GF-D8 (cell line): Measurements from ENCODE around the gene DNA2.
"Not testable (repeated sequence)": the region's sequence is repeated elsewhere in the genome, so short reads cannot be mapped to it uniquely, and the experiment has no call there.

ENCODE experiments used
- DNase-seq: peaks from one replicate; lab custom pipeline; 2025; lab: John Stamatoyannopoulos, UW

DNA2 gene, protein sequence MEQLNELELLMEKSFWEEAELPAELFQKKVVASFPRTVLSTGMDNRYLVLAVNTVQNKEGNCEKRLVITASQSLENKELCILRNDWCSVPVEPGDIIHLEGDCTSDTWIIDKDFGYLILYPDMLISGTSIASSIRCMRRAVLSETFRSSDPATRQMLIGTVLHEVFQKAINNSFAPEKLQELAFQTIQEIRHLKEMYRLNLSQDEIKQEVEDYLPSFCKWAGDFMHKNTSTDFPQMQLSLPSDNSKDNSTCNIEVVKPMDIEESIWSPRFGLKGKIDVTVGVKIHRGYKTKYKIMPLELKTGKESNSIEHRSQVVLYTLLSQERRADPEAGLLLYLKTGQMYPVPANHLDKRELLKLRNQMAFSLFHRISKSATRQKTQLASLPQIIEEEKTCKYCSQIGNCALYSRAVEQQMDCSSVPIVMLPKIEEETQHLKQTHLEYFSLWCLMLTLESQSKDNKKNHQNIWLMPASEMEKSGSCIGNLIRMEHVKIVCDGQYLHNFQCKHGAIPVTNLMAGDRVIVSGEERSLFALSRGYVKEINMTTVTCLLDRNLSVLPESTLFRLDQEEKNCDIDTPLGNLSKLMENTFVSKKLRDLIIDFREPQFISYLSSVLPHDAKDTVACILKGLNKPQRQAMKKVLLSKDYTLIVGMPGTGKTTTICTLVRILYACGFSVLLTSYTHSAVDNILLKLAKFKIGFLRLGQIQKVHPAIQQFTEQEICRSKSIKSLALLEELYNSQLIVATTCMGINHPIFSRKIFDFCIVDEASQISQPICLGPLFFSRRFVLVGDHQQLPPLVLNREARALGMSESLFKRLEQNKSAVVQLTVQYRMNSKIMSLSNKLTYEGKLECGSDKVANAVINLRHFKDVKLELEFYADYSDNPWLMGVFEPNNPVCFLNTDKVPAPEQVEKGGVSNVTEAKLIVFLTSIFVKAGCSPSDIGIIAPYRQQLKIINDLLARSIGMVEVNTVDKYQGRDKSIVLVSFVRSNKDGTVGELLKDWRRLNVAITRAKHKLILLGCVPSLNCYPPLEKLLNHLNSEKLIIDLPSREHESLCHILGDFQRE

DNA sequence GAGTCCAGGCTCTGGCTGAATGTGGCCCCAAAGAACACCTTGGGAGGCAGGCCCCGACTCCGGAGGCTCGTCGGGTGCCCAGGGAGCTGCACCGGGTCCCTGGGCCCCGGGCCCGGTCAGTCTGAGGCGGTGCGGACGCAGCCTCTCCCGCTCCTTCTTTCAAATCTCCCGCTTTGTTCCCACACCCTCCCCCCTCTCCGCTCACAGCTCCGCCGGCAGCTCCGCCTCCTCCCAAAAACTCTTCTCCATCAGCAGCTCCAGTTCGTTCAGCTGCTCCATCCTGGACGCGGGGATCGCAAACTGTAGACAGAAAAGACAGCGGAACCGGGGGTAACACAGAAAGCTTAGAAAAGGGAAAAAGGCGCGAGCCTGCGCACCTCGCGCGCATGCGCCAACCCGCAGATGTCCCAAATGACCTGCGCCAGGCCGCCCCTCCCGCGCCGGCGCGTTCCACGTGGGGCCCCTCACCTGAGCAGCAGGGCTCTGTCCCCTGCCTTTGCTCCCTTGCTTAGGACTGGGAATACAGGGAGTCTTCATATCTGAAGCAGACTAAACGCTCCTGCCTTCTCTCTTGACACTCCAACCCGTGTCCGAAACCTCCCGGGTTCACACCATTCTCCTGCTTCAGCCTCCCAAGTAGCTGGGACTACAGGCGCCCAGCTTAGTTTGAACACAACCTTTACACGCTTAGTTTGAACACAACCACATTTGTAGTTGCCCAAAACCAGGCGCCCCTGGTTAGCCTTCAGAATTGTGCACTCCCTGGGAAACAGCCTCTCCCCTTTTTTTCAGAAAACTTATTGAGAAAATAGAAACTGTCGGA lies at the start of gene DNA2:
Gene DNA2 (minus strand): TSS at position 388 of the 823 bp plus-strand sequence. CDS start 109 bp downstream, at position 279.
- peak; percentile 62 for DNase-seq

DNA sequence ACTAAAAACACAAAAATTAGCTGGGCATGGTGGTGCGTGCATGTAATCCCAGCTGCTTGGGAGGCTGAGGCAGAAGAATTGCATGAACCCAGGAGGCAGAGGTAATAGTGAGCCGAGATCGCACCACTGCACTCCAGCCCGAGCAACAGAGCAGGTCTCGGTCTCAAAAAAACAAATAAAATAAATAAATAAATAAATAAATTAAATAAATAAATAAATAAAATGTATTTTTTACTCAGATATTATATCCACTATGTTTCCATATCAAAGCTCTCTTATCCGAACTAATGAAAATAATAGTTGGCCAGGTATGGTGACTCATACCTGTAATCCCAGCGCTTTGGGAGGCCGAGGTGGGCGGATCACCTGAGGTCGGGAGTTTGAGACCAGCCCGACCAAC lies 46.8 kb upstream of the DNA2 start:
- DNase-seq: not testable (repeated sequence)

DNA sequence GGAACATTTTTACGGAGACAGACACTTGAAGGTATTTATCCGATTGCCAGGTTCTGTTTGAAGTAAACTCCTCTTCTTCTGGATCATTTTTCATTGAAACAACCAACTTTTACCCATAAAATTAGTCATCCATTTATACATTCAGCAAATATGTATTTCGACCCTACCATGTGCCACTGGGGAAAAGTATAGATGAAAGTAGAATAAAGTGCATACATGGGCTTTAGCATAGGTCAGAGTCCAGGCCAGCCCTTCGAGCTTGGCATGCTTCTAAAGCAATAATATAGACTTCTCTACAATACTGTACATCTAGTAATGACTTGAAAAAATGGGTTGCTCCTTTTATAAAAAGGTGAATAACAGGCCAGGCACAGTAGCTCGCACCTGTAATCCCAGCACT lies 45.4 kb upstream of the DNA2 start:
- DNase-seq: no peak

DNA sequence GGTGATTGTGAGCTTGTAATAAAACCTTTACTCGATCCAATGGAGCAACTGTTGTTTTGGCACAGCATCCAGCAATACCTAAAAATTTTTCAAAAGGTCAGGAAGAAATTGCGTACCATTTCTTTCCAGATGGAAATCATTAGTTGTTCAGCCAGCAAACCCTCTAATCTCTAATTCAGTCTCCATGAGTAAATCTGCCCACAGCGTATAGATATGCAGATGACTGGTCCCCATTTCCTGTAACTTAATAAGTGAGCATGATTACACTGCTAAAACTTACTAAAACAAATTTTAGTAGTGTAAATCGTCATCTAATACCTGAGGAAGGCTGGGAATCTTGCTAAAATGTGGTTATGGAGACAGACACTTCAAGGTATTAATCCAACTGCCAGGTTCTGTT lies 45.0 kb upstream of the DNA2 start:
- DNase-seq: no peak

DNA sequence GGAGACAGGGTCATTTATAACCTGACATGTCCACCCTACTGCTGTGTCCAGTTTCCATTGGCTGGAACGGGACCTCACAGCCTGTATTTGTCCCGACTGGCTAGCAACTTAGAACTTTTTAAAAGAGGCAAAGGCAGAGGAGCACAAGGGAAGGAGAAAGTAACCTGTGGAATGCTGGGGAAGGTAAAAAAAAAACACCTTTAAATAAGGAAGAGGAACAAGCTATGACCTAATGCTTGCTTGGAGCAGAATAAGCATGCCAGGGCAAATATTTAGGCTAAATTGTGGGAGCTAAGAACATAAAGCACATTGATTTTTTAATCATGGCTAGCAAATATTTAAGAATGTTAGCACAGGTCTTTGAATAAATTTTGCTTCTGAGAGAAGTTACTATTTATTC lies 44.4 kb upstream of the DNA2 start:
- not testable (repeated sequence) for DNase-seq

GRCh38 chr10:68508090-68508489 lies 36.3 kb upstream of the DNA2 start:
- DNase-seq: no peak

DNA sequence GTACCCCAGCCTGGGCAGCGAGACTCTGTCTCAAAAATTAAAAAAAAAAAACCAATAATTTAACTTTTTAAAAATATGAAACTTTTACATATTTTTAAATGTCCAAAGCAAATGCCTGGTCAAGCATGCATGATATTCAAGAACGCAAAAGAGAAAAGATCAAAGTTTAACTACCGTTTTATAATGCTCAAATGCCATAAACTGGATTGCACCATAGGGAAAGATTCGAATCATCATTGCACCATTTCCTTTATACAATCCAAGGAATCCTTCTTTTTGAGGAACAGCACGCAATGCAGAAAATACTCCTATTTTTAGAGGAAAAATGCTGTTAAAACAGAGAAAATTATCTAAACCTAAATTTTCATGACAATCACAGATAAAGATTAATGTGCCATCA lies 34.6 kb upstream of the DNA2 start:
- no peak for DNase-seq

DNA sequence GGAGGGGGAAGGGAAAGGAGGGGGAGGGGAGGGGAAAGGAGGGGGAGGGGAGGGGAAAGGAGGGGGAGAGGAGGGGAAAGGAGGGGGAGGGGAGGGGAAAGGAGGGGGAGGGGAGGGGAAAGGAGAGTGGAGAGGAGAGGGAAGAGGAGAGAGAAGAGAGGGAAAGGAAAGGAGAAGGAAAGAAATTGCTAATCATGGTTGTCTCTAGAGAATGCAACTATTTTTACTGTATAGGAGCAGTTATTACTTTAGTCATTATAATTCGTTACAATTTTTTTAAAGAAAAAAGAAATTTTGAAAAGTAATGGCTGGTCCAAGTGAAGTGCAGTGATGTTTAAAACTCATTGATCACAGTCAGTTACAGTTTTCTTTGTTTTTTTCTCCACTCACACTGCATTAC lies 31.1 kb upstream of the DNA2 start:
- no peak for DNase-seq

- no peak for DNase-seq
Measured at GRCh38 chr10:68501691-68502090, 29.9 kb upstream of the DNA2 start.

DNA sequence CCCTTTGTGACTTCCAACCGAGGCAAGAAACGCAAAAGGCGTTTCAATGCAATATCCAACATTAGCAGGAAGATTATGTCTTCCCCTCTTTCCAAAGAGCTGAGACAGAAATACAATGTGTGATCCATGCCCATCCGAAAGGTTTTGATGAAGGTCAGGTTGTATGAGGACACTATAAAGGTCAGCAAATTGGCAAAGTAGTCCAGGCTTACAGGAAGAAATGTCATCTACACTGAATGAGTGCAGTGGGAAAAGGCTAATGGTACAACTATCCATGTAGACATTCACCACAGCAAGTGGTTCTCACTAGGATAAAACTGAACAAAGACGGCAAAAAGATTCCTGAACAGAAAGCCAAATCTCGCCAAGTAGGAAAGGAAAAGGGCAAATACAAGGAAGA lies 27.8 kb upstream of the DNA2 start:
- DNase-seq: no peak

DNA sequence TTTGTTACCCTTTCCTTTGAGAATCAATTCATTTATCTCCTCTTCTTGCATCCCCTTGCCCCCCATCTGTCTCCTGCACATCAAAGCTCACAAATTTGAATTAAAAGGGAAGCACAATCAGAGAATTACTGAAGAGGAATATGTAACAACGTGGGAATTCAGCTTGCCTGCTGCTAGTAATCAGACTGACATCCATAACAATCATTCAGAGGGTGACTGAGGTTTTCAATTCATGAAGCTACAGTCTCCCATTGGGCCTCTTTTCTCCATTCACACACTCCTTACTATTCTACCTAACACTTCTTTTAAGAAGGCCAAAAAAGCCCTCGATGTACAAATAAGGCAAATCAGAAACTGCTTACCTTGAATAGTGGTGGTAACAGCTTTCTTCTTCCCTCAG lies 24.3 kb upstream of the DNA2 start:
- DNase-seq: no peak

DNA sequence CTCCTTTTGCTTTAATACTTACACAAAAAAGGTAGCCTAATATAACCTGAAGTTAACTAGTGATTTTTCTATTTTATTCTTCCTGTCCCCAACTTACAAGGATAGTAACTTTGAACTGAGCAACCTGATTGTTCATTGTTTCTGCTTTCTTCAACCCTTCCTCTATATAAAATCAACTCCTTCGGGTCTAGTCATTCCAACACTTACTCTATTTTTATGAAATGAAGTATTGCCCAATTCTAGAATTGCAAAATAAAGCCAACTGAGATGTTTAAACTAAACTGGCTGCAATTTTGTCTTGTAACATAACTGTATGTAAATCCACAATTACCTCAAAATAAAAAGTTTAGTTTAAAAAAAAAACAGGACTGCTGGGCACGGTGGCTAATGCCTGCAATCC lies 20.3 kb upstream of the DNA2 start:
- DNase-seq: no peak

- no peak for DNase-seq
Measured at GRCh38 chr10:68489919-68490318, 18.1 kb upstream of the DNA2 start.

GRCh38 chr10:68474021-68474420 lies 2.2 kb upstream of the DNA2 start:
- no peak for DNase-seq

DNA sequence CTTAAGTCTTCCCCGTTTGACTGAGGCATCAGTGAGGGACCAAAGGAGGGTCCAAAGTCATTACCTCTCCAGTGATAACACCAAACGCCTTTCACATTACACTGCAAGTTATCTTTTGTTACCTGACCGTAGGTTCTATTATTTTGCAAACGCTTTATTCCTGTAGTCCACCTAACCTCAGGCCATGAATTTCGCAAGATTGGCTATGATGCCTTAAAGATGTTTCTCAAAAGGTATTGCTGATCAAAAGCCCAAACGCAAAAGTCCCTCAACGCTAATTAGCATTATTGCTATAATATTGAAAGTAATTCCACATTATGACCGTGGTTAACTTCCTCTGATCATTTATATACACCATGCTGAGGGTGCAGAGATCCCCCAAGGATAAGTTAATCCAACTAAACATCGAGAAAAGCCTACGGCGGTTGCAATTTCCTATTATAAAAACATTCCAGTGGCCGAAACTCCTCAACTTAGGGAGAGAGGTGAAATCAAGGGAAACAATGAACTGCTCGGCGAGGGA lies 649 bp downstream of the DNA2 start:
- no peak for DNase-seq

DNA sequence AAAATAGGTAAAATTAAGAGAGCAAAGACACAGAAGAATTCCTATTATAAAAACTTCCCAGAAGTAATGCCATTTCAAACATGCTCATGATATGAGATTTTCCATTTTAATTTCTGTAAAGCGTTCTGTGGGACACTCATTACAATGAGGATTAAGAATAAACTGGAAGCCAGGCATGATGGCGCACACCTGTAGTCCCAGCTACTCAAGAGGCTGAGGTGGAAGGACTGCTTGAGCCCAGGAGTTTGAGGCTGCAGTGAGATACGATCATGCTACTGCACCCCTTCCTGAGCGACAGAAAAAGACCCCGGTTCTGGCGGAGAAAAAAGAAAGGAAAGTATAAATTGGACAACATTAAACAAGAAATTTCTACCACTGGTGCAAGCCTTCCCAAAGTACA lies 1.5 kb downstream of the DNA2 start:
- no peak for DNase-seq

- DNase-seq: no peak
Measured at GRCh38 chr10:68469838-68470237, 1.9 kb downstream of the DNA2 start.

- not testable (repeated sequence) for DNase-seq
Measured at GRCh38 chr10:68464729-68465128, 7.0 kb downstream of the DNA2 start.

GRCh38 chr10:68463365-68464093 lies 8.2 kb downstream of the DNA2 start:
- no peak for DNase-seq

DNA sequence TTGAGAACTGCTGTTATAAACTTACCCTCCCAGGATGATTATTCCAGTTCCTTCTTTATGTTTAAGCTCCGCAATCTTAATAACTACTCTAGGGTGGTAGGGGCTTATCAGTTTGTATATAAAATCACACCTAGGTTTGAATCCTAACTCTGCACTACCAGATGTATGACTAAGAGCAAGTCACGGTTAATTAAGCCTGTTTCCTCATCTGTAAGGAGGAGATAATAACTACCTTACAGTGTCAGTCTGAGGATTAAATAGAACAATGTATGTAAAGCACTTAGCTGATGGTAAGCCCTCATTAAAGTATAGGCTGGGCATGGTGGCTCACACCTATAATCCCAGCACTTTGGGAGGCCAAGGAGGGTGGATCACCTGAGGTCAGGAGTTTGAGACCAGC lies 9.2 kb downstream of the DNA2 start:
- no peak for DNase-seq

- DNase-seq: no peak
Measured at GRCh38 chr10:68461032-68461431, 10.7 kb downstream of the DNA2 start.
